GM21526 (cell line): ENCODE measurements around the gene TEK.
"Not testable (repeated sequence)": the region's sequence is repeated elsewhere in the genome, so short reads cannot be mapped to it uniquely, and the experiment has no call there.

Source experiments
- ATAC-seq: cut with Tn5 transposase; IDR thresholded peaks from one replicate; pipeline ENCODE4 v1.9.1; 2021; ENCODE audit warnings: moderate library complexity; ENCODE audit not compliant: unreplicated experiment, low FRiP score

The TEK gene

DNA sequence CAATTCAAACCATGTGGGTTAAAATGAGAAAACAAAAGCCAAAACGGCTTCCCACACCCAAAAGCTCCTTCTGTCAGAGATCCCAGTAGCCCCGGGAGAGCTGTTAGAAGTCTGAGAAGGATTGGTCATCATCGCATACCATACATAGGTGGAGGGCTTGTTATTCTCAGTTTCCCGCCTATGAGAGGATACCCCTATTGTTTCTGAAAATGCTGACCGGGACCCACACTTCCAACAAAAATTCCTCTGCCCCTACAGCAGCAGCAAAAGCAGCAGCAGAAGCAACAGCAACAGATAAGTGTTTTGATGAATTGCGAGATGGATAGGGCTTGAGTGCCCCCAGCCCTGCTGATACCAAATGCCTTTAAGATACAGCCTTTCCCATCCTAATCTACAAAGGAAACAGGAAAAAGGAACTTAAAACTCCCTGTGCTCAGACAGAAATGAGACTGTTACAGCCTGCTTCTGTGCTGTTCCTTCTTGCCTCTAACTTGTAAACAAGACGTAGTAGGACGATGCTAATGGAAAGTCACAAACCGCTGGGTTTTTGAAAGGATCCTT is at the start of gene TEK:
Gene TEK (plus strand): TSS at position 245 of the 561 bp plus-strand sequence. CDS start 366 bp downstream, outside the sequence.
- ATAC-seq, result no peak

DNA sequence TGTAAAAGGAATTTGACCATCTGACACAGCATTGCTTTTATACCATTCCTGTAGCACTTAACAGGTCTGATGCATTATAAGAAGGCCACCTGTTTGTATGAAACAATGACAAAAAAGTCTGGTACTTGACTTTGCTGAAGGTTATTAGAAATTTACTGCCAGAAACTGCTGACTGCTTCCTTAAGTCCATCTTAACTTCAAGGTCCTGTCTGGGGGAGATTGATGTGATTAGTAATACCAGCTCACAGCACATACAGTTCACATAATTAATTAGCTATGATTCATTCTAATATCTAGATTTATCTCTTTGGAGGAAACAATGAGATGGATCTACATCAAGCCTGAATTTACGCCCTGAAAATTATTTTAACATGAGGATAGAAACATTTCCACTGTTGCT is 49.6 kb upstream of the TEK start:
- no peak for ATAC-seq

DNA sequence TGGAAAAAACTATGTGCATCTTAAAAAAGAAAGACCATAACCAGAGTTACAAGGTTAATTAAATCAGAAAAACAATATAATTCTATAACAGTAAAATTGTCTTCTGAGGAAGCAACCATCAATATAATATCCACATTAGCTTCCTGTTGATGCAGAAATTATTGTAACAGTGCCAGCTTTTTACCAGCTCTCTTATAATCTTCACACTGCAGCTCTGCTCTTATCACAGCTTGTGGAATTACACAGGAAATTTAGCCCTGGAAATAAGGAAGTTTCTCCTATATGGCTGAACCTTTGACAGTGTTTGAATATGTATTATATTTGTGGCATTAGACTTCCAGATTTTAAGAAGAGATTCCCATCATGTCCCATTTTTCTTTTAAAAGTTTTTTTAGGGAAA is 49.1 kb upstream of the TEK start:
- no peak for ATAC-seq

DNA sequence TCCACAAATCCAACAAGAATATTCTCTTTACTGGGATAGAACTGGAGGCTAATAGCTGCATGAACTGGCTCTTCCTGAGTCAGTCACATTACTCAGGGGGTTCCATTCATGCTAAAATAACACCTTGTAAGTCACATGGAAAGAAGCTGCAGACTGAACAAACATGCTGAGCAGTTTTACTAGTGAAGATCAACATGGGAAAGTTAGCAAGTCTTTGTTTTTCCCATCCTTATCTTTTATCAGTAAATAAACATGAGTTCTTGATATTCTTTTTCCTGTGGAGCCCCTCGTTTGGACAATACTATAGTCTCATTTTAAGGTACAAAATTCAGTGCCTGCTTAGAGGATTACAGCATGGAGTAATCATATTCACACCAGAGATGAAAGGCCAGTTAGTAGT is 43.7 kb upstream of the TEK start:
- ATAC-seq, result no peak

DNA sequence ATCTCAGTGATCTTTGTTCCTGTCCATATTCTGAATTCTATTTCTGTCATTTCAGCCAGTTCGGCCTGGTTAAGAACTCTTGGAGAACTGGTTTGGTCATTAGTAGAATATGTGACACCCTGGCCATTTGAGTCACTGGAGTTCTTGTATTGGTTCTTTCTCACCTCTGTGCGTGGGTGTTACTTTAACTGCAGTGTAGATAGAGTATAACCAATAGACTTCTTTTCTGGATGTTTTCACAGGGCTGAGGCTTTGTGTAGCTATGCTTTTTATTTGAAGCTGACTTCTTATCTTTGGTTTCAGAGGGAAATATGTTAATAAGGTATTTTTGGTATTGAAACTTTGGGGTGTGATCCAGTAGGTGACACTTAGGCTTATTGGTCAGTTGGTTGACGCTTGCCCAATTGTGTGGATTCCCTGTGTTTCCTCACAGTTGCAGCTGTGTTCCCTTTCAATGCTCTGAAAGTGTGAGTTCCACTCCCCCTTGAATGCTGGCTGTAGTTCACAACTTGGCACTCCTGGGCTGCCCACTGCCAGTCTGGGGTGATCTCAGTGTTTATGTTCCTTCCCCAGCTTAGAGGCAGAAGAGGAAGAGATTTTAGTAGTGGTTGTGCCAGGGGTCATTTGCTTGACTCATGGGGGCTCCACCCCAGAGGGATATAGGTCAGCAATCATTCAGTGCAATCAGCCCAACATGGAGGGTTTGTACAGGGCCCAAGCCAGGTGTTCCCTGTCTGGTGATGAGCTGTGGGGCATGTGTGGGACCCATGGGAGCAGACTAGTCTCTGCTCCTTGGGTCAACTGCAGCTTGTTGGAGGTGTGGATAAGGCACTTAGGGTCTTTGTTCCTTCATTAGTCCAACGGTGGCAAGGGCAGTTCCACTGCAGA is 34.9 kb upstream of the TEK start:
- no peak for ATAC-seq

DNA sequence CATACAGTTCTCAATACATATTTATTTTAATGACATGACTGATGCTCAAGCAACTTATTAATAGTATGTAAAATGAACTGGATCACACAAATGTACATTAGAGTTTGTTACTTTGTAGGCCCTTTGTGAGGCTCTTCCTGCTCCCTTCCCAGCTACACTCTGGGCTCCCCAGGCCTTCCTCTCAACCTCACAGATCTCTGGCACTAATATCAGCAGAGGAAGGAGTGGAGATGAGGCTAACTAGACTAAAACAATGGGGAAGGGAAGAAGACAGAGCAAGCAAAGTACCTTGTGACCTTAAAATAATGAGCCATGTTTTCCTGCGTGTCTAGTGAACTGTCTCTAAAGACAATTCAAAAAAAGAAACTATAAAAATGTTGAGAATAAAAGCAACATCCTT is 30.3 kb upstream of the TEK start:
- no peak for ATAC-seq

DNA sequence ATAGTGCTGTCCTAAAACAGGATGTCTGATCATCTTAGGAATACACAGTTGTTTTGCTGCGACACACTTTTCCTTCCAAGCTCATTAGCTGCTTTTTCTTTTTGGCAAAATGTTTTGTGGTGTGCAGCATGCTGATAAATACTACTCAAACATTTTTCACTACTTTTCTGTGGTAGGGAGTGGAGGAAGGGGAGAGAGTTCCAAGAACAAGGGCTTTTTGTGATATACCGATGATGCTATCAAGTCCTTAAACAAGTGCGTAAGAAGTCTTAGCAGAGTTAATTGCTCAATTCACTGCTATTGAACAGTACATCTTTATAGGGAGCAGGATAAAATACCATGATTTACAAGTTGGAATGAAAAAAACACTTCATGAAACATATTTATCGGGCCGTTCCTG is 23.6 kb upstream of the TEK start:
- no peak for ATAC-seq

DNA sequence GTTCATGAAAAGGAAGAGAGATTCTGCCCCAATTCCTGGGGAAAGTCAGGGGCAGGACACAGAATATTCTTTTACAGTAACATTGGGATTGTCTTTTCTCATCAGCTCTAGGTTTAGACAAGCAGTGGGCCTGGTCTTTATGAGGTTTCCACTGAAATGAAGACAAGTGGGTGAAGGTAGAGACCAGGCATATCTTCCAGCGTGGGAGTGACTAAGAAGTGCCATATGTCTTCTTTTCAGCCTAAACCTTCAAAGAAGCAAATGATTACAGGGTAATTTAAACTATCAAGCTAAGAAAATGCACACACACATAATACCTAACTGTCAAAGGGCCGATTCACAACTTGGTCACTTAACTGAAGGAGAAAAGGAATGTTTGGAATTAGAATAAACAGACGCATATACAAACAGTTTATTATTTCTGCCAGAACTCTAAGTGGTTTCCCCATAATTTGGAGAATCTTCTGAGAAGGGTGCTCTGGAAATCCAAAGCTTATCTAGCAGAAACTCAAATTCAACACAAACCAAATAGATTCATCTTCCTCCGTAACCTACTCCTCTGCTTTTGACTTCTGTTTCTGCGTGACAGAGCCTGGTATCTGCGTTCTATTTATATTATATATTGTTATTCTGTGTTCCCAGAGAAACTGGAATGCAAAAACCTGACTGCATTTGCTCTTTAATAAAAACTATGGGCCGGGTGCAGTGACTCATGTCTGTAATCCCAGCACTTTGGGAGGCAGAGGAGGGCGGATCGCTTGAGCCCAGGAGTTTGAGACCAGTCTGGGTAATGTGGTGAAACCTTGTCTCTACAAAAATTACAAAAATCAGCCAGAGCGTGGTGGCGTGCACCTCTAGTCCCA is 22.0 kb upstream of the TEK start:
- no peak for ATAC-seq

DNA sequence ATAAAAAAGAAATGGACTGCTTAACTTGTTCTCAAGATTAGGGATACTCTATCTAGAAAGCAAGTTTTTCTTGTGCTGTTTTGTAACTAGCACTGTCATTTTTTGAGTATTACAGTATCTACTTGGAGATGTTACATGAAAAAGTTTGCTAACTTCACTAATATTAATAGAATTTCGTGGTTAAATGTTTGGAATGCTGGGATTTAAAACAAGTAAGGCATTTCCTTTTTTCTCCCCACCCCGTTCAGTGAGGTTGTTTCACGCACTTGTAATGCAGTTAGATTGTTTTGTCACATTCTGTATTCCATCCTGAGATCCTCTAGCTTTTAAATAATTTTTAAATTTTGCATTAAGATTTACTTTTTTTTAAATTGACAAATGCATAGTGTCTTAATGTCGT is 20.0 kb upstream of the TEK start:
- no peak for ATAC-seq

DNA sequence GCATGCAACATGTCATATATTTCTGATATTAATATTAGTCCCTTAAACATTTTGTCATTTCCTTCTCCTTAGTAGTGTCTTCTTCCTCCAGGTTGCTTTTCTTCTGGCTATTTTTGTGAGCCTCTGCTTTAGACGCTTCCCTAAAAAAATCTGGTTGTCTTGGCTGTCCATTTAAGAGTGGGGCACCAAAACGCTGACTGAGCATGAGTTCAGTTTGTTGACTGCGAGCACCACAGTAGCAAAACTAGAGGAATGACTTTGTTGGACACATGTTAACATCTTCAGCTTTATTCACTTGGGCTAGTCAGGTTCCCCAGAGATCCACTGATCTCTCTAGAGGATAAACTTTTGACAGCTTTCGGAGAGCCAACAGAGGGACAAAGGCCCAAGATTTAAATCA is 19.3 kb upstream of the TEK start:
- ATAC-seq, result no peak

DNA sequence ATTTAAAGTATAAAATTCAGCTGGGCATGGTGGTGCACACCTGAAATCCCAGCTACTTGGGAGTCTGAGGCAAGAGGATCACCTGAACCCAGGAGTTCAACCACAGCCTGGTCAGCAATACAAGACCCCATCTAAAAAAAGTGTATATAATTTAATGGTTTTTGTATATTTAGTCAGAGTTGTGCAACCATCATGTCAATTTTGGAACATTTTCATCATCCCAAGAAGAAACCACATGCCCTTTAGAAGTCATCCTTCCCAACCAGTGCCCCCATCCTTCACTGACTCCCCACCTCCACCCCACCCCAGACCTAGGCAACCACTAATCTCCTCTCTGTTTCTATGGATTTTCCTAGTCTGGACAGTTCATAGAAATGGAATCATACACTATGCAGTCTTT is 18.8 kb upstream of the TEK start:
- ATAC-seq, result no peak

DNA sequence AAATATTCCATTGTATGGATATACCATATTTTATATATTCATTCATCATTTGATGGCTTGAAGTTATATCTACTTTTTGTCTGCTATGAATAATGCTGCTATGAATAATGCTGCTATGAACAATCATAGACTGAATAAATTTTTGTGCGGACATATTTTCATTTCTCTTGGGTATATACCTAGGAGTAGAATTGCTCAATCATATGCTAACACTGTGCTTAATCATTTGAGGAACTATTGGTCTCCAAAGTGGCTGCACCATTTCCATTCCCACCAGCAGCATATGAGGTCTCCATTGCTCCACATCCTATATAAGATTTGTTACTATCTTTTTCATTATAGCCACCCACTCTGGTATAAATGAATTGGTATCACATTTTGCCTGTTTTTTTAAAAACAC is 18.3 kb upstream of the TEK start:
- no peak for ATAC-seq

DNA sequence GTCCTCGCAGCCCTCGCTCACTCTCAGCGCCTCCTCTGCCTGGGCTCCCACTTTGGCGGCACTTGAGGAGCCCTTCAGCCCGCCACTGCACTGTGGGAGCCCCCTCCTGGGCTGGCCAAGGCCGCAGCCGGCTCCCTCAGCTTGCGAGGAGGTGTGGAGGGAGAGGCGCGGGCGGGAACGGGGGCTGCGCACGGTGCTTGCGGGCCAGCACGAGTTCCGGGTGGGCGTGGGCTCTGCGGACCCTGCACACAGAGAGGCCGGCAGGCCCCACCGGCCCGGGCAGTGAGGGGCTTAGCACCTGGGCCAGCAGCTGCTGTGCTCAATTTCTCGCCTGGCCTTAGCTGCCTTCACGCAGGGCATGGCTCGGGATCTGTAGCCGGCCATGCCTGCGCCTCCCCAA is 16.5 kb upstream of the TEK start:
- not testable (repeated sequence) for ATAC-seq

DNA sequence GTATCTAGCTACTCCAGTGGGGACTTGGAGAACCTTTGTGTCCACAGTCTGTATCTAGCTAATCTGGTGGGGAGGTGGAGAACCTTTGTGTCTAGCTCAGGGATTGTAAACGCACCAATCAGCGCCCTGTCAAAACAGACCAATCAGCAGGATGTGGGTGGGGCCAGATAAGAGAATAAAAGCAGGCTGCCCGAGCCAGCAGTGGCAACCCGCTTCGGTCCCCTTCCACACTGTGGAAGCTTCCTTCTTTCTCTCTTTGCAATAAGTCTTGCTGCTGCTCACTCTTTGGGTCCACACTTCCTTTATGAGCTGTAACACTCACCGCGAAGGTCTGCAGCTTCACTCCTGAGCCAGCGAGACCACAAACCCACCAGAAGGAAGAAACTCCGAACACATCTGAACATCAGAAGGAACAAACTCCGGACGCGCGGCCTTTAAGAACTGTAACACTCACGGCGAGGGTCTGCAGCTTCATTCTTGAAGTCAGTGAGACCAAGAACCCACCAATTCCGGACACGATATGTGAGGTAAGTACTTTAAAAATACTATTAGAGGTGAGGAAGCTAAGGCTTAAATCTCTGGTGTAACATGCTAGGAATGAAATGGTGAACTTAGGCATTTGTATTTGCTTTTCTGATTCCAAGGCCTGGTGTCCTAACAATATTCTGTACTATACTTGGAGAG is 15.5 kb upstream of the TEK start:
- not testable (repeated sequence) for ATAC-seq

DNA sequence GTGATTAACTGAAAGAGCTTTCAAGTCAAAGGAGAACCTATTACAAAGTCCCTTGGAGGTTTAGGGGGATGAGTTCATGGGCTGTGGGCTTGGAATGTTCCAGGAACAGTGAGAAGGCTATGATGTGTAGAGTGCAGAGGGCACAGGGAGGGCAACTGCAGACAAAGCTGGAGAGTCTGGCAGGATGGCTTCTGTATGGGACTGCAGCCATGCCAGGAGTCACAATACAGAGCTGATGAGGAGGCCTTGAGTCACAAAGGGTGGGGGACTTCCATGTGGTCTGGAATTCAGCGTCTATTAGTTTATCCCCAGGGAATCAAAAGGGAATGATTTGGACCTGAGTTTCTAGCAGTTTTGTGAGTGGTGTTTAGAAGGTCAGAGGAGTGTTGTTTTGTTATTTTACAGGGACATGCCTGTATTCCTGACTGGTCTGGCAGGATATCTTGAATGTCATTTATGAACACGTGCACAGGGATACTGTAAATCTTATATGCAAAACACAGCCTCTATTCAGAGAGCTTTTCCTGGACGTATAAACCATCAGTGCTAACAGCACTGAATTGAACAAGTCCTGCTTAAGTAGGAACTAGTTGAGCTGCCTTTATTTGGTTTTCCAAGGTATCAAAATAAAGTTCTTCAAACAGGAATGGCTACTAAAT is 14.3 kb upstream of the TEK start:
- ATAC-seq, result no peak

DNA sequence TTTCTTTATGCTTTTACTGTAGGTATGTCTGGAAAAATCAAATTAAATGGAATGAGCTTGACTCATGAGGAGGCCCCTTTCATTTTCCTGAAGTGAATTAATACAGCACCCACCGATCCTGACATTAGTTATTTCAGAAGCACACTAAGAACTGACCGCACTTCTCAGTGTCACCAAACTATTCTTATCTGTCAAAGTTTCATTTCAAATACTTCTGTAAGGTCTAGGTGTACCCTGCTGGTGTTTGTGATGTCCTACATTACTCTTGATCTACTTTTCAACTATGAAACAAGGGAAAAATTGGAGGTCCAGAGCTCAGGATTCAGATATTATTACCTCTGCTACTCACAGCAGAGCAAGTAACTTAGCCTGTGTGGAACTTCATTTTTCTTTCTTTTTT is 1.8 kb upstream of the TEK start:
- ATAC-seq, result no peak

DNA sequence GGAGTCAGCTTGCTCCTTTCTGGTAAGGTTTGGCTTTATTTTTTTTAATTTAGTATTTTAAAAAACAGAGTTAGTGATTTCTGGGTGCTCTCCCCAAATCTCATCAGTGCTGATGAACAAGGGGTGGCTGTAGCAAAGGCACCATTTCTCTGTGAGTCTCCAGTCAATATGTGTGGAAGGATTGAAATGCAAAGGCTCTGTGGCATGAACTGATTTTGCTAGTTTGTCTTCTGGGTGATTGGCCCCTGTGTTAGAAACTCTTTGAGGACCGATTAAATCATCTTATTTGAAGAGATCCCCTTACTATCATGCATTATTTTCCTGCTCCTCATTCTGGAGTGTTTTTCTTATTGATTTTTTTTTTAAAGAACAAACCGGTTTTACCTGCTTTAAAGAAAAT is 596 bp downstream of the TEK start:
- no peak for ATAC-seq

DNA sequence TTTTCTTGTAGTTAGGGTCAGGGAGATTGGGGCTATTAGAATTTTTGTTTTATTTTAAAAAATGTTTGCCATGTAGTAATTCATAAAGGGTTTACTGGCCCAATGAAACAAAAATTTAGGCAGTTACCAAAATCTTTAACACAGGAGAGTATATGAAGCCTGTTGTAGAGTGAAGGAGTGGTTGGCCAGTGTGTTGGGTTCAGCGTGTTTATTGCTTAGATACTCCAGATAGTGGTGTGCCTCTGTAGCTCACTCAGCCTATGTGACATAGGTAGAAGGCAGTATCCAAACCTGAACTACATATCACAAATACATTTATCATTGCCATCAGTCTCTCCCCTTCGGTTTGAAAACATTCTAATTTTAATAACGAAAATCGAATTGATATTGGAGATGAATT is 1.2 kb downstream of the TEK start:
- no peak for ATAC-seq

DNA sequence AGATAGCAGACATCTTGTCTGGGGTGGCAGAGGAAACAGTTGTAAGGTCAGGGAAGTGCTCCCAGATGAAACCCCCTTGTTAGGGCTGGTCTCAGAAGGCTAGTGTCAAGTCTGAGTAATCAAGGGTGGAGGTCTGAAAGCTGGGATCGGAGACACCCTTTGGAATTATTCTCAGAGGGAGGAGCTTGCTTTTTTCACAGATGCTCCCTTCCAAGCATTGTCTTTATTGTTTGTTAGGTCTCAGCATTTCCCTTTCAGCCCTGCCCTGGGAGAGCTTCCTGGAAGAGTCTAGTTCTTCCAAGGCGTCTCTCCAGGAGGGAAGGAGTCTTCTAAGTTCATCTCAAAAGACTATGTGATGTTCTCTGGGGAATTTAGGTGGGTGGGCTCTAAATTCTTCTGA is 3.2 kb downstream of the TEK start:
- ATAC-seq, result no peak

DNA sequence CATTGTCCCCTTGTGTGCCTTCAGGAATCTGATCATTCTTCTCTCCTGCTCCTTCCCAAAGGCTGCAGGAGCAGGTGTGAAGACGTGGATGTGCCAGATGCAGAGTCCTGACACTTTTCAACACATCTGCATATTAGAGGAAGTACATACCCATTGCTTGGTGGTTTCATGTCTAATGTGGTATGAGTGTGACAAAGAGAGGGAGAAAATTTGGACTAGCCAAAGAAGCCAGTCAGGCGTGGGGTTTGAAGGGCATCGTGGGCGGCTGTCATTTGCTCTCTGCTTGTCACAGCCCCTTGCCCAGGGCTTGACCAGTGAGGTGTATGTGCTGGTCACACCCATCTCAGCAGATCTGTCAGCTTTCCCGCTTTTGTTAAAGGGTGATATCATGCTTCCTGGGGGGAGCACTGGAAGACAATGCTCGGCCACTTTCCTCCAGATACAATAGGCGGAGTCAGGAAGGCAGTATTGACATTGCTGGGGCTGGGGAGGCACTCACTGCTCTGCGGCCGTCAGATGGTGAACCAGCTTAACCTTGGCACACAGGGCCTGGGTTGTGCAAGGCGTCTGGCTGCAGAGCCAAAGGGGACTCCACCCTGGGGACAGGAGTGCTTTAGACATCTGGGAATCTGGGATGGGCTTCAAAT is 8.6 kb downstream of the TEK start:
- no peak for ATAC-seq
